Esophagus muscularis mucosa (tissue), 4 donors: ENCODE data around the gene DRP2. TPM values are rescaled to one million over a fixed set of nuclear protein-coding genes. Genes with fewer than 3 reads are reported as not detected.

Experiments used
- DNase-seq: peaks from one replicate; pipeline ENCODE4 v3.0.0-alpha.2; 2017; ENCODE audit errors: extremely low spot score
- H3K27ac ChIP-seq, 4 donors: fragments of 200-600 bp; sonication (generic); replicated peaks in 1 of 4; 1 replicate in 3 of 4; 2 replicates in 1 of 4; pipeline ENCODE4 v1.5.1; 2016 to 2019; ENCODE audit warnings: mild to moderate bottlenecking in 1 of 4
- H3K27me3 ChIP-seq, 4 donors: fragments of 200-600 bp; sonication (generic); one replicate each; pipeline versions ENCODE4 v1.5.1 to v1.6.0; 2016 to 2019
- H3K36me3 ChIP-seq, 4 donors: fragments of 200-600 bp; sonication (generic); one replicate each; pipeline ENCODE4 v1.5.1; 2016 to 2019
- H3K4me1 ChIP-seq, 4 donors: fragments of 200-600 bp; sonication (generic); one replicate each; pipeline ENCODE4 v1.5.1; 2016 to 2019
- H3K4me3 ChIP-seq, 4 donors: fragments of 200-600 bp; sonication (generic); 1 replicate in 2 of 4; 2 replicates in 2 of 4; pipeline ENCODE4 v1.5.1; 2016 to 2019; ENCODE audit warnings: mild to moderate bottlenecking in 4 of 4, moderate library complexity in 1 of 4
- H3K9me3 ChIP-seq, 4 donors: fragments of 200-600 bp; sonication (generic); 1 replicate in 3 of 4; 2 replicates in 1 of 4; pipeline ENCODE4 v1.5.1; 2016 to 2019
- CTCF ChIP-seq, 3 experiments: fragments of 200-600 bp in 2 of 3; fragments of 450-650 bp in 1 of 3; sonication (generic) in 2 of 3; IDR thresholded peaks; one replicate each; pipeline ENCODE4 v1.5.1; 2017 to 2019; ENCODE audit warnings: antibody characterized with exemption in 3 of 3, mild to moderate bottlenecking in 2 of 3, moderate library complexity in 1 of 3
- EP300 ChIP-seq: sonication (generic); formaldehyde crosslinking; IDR thresholded peaks from one replicate; pipeline ENCODE4 v1.6.1; 2017; ENCODE audit warnings: antibody characterized with exemption
- POLR2A ChIP-seq: fragments of 450-650 bp; IDR thresholded peaks from one replicate; pipeline ENCODE4 v1.6.1; 2017; ENCODE audit warnings: antibody characterized with exemption, moderate library complexity, mild to moderate bottlenecking, low read depth
- POLR2AphosphoS5 ChIP-seq, 2 donors: sonication (generic); formaldehyde crosslinking; IDR thresholded peaks; one replicate each; pipeline ENCODE4 v1.6.1; 2017; ENCODE audit warnings: antibody characterized with exemption in 2 of 2
- WGBS: methylation state at CpG from one replicate; pipeline ENCODE4 v1.1.5; 2018; 5-methylcytosine and 5-hydroxymethylcytosine counted together
- intact Hi-C: fragments of 100-400 bp; cut with DNase I; formaldehyde crosslinking; loops from one replicate; pipeline ENCODE4 v1.15.1; 2023
- total RNA-seq, 4 donors: library from RNA; depleted of rRNA; stranded (reverse); fragments of >200 nt; gene quantifications; one replicate each; pipeline versions ENCODE4 v1.1.0 to v1.2.1, GENCODE V29; 2016

DRP2 gene
- total RNA-seq, 4 donors from 2014 or later, result 0.42 to 0.97 (median 0.65) TPM

GRCh38 chrX:101231080-101231479 lies 11.5 kb downstream of the DRP2 start:
- H3K9me3 ChIP-seq, result no peaks in the 10 kb centered on the region
- H3K27me3 ChIP-seq, result no peaks in the 10 kb centered on the region
- no peaks in the 10 kb centered on the region for H3K4me1 ChIP-seq
- no peak overlapping the region for H3K27ac ChIP-seq
- TF ChIP-seq POLR2AphosphoS5 (IDR thresholded peaks at IDR 0.05), result no peak
- TF ChIP-seq POLR2A, result no peak
- TF ChIP-seq CTCF (IDR thresholded peaks at IDR 0.05), result no peak
- no peak for TF ChIP-seq EP300
- DNase-seq, result no peak
- WGBS, result 79% methylated on average over 1 of the region's 1 CpG
- intact Hi-C loops, result no loop called here
- no peak overlapping the region for H3K4me3 ChIP-seq
- H3K36me3 ChIP-seq, result no peaks in the 10 kb centered on the region

GRCh38 chrX:101232316-101232715 lies 12.7 kb downstream of the DRP2 start:
- no peak overlapping the region for H3K4me3 ChIP-seq
- no peaks in the 10 kb centered on the region for H3K4me1 ChIP-seq
- no peaks in the 10 kb centered on the region for H3K36me3 ChIP-seq
- TF ChIP-seq CTCF (IDR thresholded peaks at IDR 0.05) (no peak), POLR2AphosphoS5 (IDR thresholded peaks at IDR 0.05) (no peak), POLR2A (no peak), EP300 (no peak)
- 82% methylated on average over 5 of the region's 5 CpGs for WGBS
- H3K27ac ChIP-seq, result no peak overlapping the region
- intact Hi-C loops, result no loop called here
- H3K27me3 ChIP-seq, result no peaks in the 10 kb centered on the region
- H3K9me3 ChIP-seq, result no peaks in the 10 kb centered on the region
- DNase-seq, result no peak

GRCh38 chrX:101237041-101237440 lies 17.5 kb downstream of the DRP2 start:
- Histone ChIP-seq H3K27me3 (no peaks in the 10 kb centered on the region), H3K27ac (no peak overlapping the region), H3K4me3 (no peak overlapping the region), H3K9me3 (no peaks in the 10 kb centered on the region), H3K36me3 (no peaks in the 10 kb centered on the region), H3K4me1 (no peaks in the 10 kb centered on the region)
- TF ChIP-seq EP300, result no peak
- no peak for TF ChIP-seq POLR2AphosphoS5 (IDR thresholded peaks at IDR 0.05)
- TF ChIP-seq CTCF (IDR thresholded peaks at IDR 0.05), result no peak
- no peak for TF ChIP-seq POLR2A
- no peak for DNase-seq
- intact Hi-C loops, result no loop called here
- WGBS, result 68% methylated on average over 2 of the region's 2 CpGs

DNA sequence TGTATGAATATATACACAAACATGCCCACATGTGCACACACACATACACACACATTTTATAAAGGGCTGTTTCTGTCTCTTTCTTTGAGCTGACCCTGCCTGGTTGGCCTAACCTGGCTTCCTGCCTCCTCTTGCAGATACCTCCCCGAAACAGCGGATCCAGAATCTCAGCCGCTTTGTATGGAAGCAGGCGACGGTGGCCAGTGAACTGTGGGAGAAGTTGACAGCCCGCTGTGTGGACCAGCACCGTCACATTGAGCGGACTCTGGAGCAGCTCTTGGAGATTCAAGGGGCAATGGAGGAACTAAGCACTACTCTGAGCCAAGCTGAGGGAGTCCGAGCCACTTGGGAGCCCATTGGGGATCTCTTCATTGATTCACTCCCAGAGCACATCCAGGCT lies 21.9 kb downstream of the DRP2 start:
- TF ChIP-seq POLR2AphosphoS5 (IDR thresholded peaks at IDR 0.05) (no peak), EP300 (no peak), POLR2A (no peak), CTCF (IDR thresholded peaks at IDR 0.05) (no peak)
- no peaks in the 10 kb centered on the region for H3K9me3 ChIP-seq
- no peak overlapping the region for H3K27ac ChIP-seq
- H3K4me3 ChIP-seq, result no peak overlapping the region
- no peaks in the 10 kb centered on the region for H3K4me1 ChIP-seq
- 82% methylated on average over 8 of the region's 9 CpGs for WGBS
- H3K27me3 ChIP-seq, result no peaks in the 10 kb centered on the region
- intact Hi-C loops, result no loop called here
- DNase-seq, result no peak
- no peaks in the 10 kb centered on the region for H3K36me3 ChIP-seq

- TF ChIP-seq POLR2AphosphoS5 (IDR thresholded peaks at IDR 0.05), result no peak
- no peak for TF ChIP-seq CTCF (IDR thresholded peaks at IDR 0.05)
- no peak for TF ChIP-seq EP300
- TF ChIP-seq POLR2A, result no peak
- H3K9me3 ChIP-seq, result no peaks in the 10 kb centered on the region
- no peak overlapping the region for H3K27ac ChIP-seq
- no peak for DNase-seq
- no peaks in the 10 kb centered on the region for H3K4me1 ChIP-seq
- WGBS, result 66% methylated on average over 2 of the region's 2 CpGs
- intact Hi-C loops, result no loop called here
- H3K27me3 ChIP-seq, result no peaks in the 10 kb centered on the region
- H3K4me3 ChIP-seq, result no peak overlapping the region
- H3K36me3 ChIP-seq, result no peaks in the 10 kb centered on the region
These were observed 33.0 kb downstream of the DRP2 start for GRCh38 chrX:101252634-101253033.
